Hepatocyte (in vitro differentiated cells): ENCODE measurements around the gene ANKAR. TPM values are rescaled to one million over a fixed set of nuclear protein-coding genes. Genes with fewer than 3 reads are reported as not detected.
"Not testable (repeated sequence)": the region's sequence is repeated elsewhere in the genome, so short reads cannot be mapped to it uniquely, and the experiment has no call there.

Source experiments
- DNase-seq: peaks from one replicate; pipeline ENCODE4 v3.0.0-alpha.2; 2016; ENCODE audit warnings: low spot score
- H2AFZ ChIP-seq: fragments of 200-600 bp; sonication (generic); 2 replicates; pipeline ENCODE4 v1.6.0; 2016; ENCODE audit warnings: antibody characterized with exemption, mild to moderate bottlenecking
- H3K27ac ChIP-seq: fragments of 200-600 bp; sonication (generic); 2 replicates; pipeline ENCODE4 v1.5.1; 2016; ENCODE audit warnings: mild to moderate bottlenecking
- H3K27me3 ChIP-seq: fragments of 200-600 bp; sonication (generic); 2 replicates; pipeline ENCODE4 v1.6.1; 2016
- H3K36me3 ChIP-seq: fragments of 200-600 bp; sonication (generic); replicated peaks from 2 replicates; pipeline ENCODE4 v1.5.1; 2016; ENCODE audit warnings: low read depth; ENCODE audit not compliant: insufficient read depth
- H3K4me1 ChIP-seq: fragments of 200-600 bp; sonication (generic); 2 replicates; pipeline ENCODE4 v1.5.1; 2016; ENCODE audit warnings: mild to moderate bottlenecking, moderate library complexity; ENCODE audit not compliant: insufficient read depth
- H3K4me2 ChIP-seq: fragments of 200-600 bp; sonication (generic); 2 replicates; pipeline ENCODE4 v1.6.0; 2016
- H3K4me3 ChIP-seq: fragments of 200-600 bp; sonication (generic); 2 replicates; pipeline ENCODE4 v1.5.1; 2016; ENCODE audit warnings: mild to moderate bottlenecking
- H3K79me2 ChIP-seq: fragments of 200-600 bp; sonication (generic); 2 replicates; pipeline ENCODE4 v1.6.0; 2017; ENCODE audit warnings: mild to moderate bottlenecking
- H3K9me2 ChIP-seq: fragments of 200-600 bp; sonication (generic); replicated peaks from 2 replicates; pipeline ENCODE4 v1.6.0; 2017; ENCODE audit warnings: mild to moderate bottlenecking; ENCODE audit not compliant: insufficient read depth
- H3K9me3 ChIP-seq: fragments of 200-600 bp; sonication (generic); 2 replicates; pipeline ENCODE4 v1.5.1; 2016; ENCODE audit warnings: low read depth, mild to moderate bottlenecking
- H4K20me1 ChIP-seq: fragments of 200-600 bp; sonication (generic); 2 replicates; pipeline ENCODE4 v1.6.0; 2016; ENCODE audit warnings: mild to moderate bottlenecking; ENCODE audit not compliant: insufficient read depth, poor library complexity, severe bottlenecking
- CTCF ChIP-seq: fragments of 200-600 bp; sonication (generic); IDR thresholded peaks from 2 replicates; pipeline ENCODE4 v1.5.1; 2016; ENCODE audit warnings: antibody characterized with exemption, mild to moderate bottlenecking; ENCODE audit not compliant: poor library complexity
- EZH2 ChIP-seq: fragments of 200-600 bp; sonication (generic); IDR thresholded peaks from 2 replicates; pipeline ENCODE4 v1.6.1; 2016; ENCODE audit warnings: antibody characterized with exemption, mild to moderate bottlenecking, borderline replicate concordance
- EZH2phosphoT487 ChIP-seq: fragments of 200-600 bp; sonication (generic); IDR thresholded peaks from one replicate; pipeline ENCODE4 v1.6.1; 2018; ENCODE audit warnings: antibody characterized with exemption, mild to moderate bottlenecking, low read depth, moderate library complexity; ENCODE audit not compliant: unreplicated experiment, severe bottlenecking
- WGBS: methylation state at CpG from one replicate; pipeline ENCODE4 v1.1.6; 2016; ENCODE audit warnings: low lambda C conversion rate; ENCODE audit errors: missing lambda C conversion rate; 5-methylcytosine and 5-hydroxymethylcytosine counted together
- polyA plus RNA-seq: library from polyadenylated mRNA; unstranded; fragments of >200 nt; fragmentation: Nextera tagmentation; extraction: Ambion mirVana; gene quantifications from 2 replicates; pipeline ENCODE4 v1.2.1, GENCODE V29; 2016
- total RNA-seq: library from RNA; depleted of rRNA; stranded (reverse); fragments of >200 nt; gene quantifications from 2 replicates; pipeline ENCODE4 v1.2.3, GENCODE V29; 2014

ANKAR gene
- total and polyA plus RNA-seq, 2 experiments from 2014 or later: 4.0 to 4.6 TPM

- Histone ChIP-seq H3K4me1 (peaks cover 15% of the 10 kb centered on the region), H3K4me3 (peak within 1 kb of the TSS; percentile 45), H3K9me2 (no peaks in the 10 kb centered on the region), H3K36me3 (no peaks in the 10 kb centered on the region), H3K79me2 (peaks cover 40% of the 10 kb centered on the region), H4K20me1 (no peaks in the 10 kb centered on the region), H3K27me3 (no peaks in the 10 kb centered on the region), H2AFZ (peak within 1 kb of the TSS; percentile 77), H3K9me3 (no peaks in the 10 kb centered on the region), H3K27ac (peak within 1 kb of the TSS; percentile 74), H3K4me2 (peak within 1 kb of the TSS; percentile 95)
- peak; percentile 100 for DNase-seq
- under 1% methylated on average over 46 of the region's 46 CpGs for WGBS
- TF ChIP-seq EZH2phosphoT487 (no peak), CTCF (peak; percentile 100), EZH2 (no peak)
Measured at GRCh38 chr2:189661148-189661956, 13.1 kb upstream of the ANKAR start, which contains the start of gene ASNSD1. TSS of gene ASNSD1 (plus strand) at chr2:189661459. CDS start at chr2:189666133, 4,674 bp downstream.

GRCh38 chr2:189661957-189662321 is 12.5 kb upstream of the ANKAR start:
- WGBS: 9% methylated on average over 9 of the region's 9 CpGs
- TF ChIP-seq EZH2phosphoT487: no peak
- TF ChIP-seq CTCF: no peak
- TF ChIP-seq EZH2: no peak
- Histone ChIP-seq H3K9me3 (no peaks in the 10 kb centered on the region), H2AFZ (peak overlapping the region; percentile 77), H3K27me3 (no peaks in the 10 kb centered on the region), H3K9me2 (no peaks in the 10 kb centered on the region), H4K20me1 (no peaks in the 10 kb centered on the region), H3K4me3 (peak overlapping the region; percentile 45), H3K4me1 (peaks cover 15% of the 10 kb centered on the region), H3K27ac (peak overlapping the region; percentile 74), H3K36me3 (no peaks in the 10 kb centered on the region), H3K79me2 (peaks cover 44% of the 10 kb centered on the region), H3K4me2 (peak overlapping the region; percentile 95)
- no peak for DNase-seq

GRCh38 chr2:189662669-189663226 is 11.7 kb upstream of the ANKAR start:
- 83% methylated on average over 5 of the region's 5 CpGs for WGBS

GRCh38 chr2:189663319-189663718 is 11.2 kb upstream of the ANKAR start:
- WGBS: 96% methylated on average over 12 of the region's 12 CpGs
- not testable (repeated sequence) for H3K27ac ChIP-seq

More at GRCh38 chr2:189662669-189663226, 11.7 kb upstream of the ANKAR start:
- no peaks in the 10 kb centered on the region for H3K9me3 ChIP-seq
- no peak overlapping the region for H3K27ac ChIP-seq
- no peak overlapping the region for H3K4me3 ChIP-seq
- TF ChIP-seq EZH2phosphoT487 (no peak), EZH2 (no peak), CTCF (no peak)
- peak overlapping the region; percentile 95 for H3K4me2 ChIP-seq
- H2AFZ ChIP-seq: no peak overlapping the region
- DNase-seq: no peak
- H3K36me3 ChIP-seq: no peaks in the 10 kb centered on the region
- H3K79me2 ChIP-seq: peaks cover 49% of the 10 kb centered on the region
- no peaks in the 10 kb centered on the region for H3K9me2 ChIP-seq
- H3K27me3 ChIP-seq: no peaks in the 10 kb centered on the region
- no peaks in the 10 kb centered on the region for H4K20me1 ChIP-seq
- peaks cover 15% of the 10 kb centered on the region for H3K4me1 ChIP-seq

More at GRCh38 chr2:189663319-189663718, 11.2 kb upstream of the ANKAR start:
- DNase-seq, H3K36me3 ChIP-seq, H2AFZ ChIP-seq, H4K20me1 ChIP-seq, H3K27me3 ChIP-seq, H3K9me3 ChIP-seq, H3K4me3 ChIP-seq, H3K9me2 ChIP-seq: not testable (repeated sequence)
- Histone ChIP-seq H3K4me1 (peaks cover 15% of the 10 kb centered on the region), H3K4me2 (peak overlapping the region; percentile 44), H3K79me2 (peaks cover 49% of the 10 kb centered on the region)
